Activated naive CD8-positive, alpha-beta T cell (primary cell): ENCODE results near the gene SLC22A5.

ENCODE experiments used
- H3K27ac Mint-ChIP-seq: one replicate; pipeline ENCODE4 v1.8.0; 2021; ENCODE audit warnings: mixed read lengths
- H3K27me3 Mint-ChIP-seq: one replicate; pipeline ENCODE4 v1.8.0; 2021; ENCODE audit warnings: mixed read lengths
- H3K36me3 Mint-ChIP-seq: one replicate; pipeline ENCODE4 v1.8.0; 2021; ENCODE audit warnings: mixed read lengths
- H3K4me1 Mint-ChIP-seq: one replicate; pipeline ENCODE4 v1.8.0; 2021; ENCODE audit warnings: low read depth, mixed read lengths
- H3K4me3 Mint-ChIP-seq: one replicate; pipeline ENCODE4 v1.8.0; 2021; ENCODE audit warnings: mild to moderate bottlenecking, mixed read lengths
- H3K9me3 Mint-ChIP-seq: one replicate; pipeline ENCODE4 v1.8.0; 2021; ENCODE audit warnings: low read depth, mixed read lengths

SLC22A5 gene

DNA sequence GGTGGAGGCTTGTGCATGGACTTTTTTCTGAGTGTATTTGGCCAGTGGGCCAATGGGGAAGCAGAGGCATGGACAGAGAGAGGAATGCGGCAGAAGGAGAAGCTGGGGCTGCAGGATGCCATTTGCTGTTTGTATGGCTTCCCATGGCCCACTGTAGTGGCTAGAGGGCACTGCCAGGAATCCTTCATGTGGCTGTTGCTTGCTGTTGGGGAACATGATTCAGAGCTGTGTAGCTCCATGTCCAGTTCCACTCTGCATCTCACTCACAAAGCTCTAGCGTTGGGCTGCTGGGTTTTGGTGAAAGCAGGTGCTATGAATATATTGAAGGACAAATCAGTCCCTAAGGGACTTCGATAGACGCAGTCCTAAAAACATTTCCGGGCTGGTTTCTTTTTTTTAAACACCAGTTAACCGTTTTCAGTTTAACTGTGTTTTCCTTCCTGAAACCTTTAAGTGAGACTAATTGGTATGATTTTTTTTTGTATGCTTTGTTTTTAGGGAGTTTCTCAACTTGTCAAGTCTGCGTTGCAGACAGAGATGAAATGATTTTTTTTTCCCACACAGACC is 51.3 kb downstream of the SLC22A5 start:
- peaks cover 89% of the 10 kb centered on the region for H3K4me1 Mint-ChIP-seq
- H3K27ac Mint-ChIP-seq: peak overlapping the region; percentile 90
- peak overlapping the region; percentile 79 for H3K4me3 Mint-ChIP-seq
- no peaks in the 10 kb centered on the region for H3K9me3 Mint-ChIP-seq
- no peaks in the 10 kb centered on the region for H3K27me3 Mint-ChIP-seq
- peaks cover 4% of the 10 kb centered on the region for H3K36me3 Mint-ChIP-seq

DNA sequence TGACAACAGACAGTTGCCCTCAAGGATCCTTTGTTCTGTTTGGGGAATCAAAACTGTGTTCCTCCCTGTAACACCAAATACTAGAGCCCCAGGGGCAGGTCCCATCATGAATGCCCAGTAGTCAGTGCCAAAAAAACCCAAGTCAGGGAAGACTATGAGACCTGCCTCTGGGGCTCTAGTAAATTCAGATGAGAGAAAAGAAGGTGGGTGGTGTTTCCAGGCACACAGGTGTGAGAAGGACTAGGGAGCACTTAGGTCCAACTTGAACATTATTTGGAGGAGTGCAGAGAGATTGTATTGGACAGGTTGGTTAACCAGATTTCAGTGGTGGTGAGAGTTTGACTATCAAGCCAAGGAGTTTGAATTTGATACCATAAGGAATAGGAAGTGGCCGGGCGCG is 52.0 kb downstream of the SLC22A5 start:
- no peaks in the 10 kb centered on the region for H3K27me3 Mint-ChIP-seq
- H3K27ac Mint-ChIP-seq: peak overlapping the region; percentile 90
- H3K4me3 Mint-ChIP-seq: peak overlapping the region; percentile 79

DNA sequence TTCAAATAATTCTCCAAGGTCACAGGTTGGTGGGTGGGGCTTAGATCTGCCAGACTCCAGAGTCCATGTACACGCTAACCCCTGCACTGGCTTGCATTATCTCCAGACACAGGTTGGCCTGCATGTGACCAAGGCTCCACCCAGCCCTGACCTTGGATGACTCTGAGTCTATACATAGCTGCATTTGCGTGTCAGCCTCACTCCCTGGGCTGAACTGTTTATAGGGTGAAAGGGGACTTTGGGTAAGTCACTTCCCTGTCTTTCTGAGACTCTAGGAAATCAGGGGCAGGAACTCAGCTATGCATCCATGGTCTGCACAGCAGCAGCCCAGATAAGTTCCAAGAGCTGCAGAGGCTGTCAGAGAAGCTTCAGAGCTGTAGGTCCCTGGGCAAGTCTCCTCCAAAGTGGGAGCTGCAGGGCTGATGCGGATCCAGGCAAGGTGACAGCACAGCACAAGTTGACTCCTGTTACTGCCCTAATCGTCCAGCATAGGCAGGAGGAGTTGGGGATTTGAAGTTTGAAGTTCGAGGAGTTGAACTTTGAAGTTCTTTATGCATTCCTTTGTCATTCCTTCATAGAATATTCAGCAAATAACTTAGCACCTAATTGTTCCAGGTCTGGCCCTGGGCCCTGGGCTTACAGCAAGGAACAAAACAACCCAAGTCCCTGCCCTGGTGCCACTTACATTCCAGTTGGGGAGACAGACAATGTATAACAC is 53.4 kb downstream of the SLC22A5 start:
- H3K9me3 Mint-ChIP-seq: no peaks in the 10 kb centered on the region
- peaks cover 94% of the 10 kb centered on the region for H3K4me1 Mint-ChIP-seq
- peaks cover 2% of the 10 kb centered on the region for H3K36me3 Mint-ChIP-seq
- H3K27me3 Mint-ChIP-seq: no peaks in the 10 kb centered on the region
- peak overlapping the region; percentile 89 for H3K27ac Mint-ChIP-seq
- no peak overlapping the region for H3K4me3 Mint-ChIP-seq

More for the DNA sequence above, 52.0 kb downstream of the SLC22A5 start:
- peaks cover 4% of the 10 kb centered on the region for H3K36me3 Mint-ChIP-seq
- H3K4me1 Mint-ChIP-seq: peaks cover 92% of the 10 kb centered on the region
- H3K9me3 Mint-ChIP-seq: no peaks in the 10 kb centered on the region

DNA sequence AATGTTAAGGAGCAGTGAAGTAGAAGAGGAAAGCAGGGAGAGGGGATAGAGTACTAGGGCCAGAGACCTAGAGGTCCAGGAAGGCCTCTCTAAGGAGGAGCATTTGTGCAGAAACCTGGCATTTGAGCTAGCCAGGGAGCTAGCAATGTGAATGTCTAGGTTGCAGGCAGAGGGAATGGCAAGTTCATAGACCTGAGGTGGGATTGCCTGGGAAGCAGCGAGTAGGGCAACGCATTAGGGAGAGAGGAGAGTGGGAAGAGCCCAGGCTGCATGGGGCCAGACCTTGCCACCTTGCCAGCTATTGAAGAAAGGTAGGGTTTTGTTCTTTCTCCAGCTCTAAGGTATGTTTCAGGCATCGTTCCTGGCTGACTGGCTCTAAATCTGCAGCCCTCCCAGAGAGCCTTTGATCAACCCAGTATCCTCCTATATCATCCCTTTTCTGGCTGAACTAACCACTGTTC is 54.0 kb downstream of the SLC22A5 start:
- H3K27me3 Mint-ChIP-seq: no peaks in the 10 kb centered on the region
- H3K36me3 Mint-ChIP-seq: peaks cover 2% of the 10 kb centered on the region
- H3K4me3 Mint-ChIP-seq: peak overlapping the region; percentile 56
- H3K9me3 Mint-ChIP-seq: no peaks in the 10 kb centered on the region
- H3K27ac Mint-ChIP-seq: peak overlapping the region; percentile 89
- peaks cover 94% of the 10 kb centered on the region for H3K4me1 Mint-ChIP-seq

DNA sequence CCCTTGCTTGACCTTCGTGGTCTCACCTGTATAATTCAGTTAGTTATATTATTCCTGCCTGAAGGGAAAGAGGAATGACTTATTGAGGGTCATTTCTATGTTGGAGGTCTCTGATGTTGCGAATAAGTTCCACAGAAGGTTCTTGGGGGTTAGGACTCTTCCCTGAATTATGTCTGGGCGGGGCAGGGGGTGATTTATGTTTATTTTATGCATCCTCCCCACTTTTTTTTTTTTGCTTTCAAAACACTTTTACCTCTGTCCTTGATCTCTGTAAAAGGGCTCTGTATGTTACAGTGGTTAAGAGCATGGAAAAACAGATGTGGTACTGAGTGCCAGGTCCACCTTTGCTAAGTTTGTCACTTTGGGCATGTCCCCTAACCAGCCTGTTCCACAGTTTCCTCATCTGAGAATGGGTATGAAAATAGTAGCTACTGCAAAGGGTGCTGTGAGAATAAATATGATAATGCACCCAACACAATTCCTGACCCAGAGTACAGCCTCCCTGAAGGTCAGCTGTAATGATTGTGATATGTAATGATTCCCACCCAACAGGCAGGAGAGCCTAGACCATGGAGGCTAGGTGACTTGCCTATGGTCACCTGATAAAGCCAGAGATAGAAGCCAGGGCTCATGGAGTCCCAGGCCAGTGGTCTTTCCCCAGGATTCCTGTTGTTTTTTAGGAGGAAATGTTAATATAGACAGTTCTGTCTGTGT is 54.8 kb downstream of the SLC22A5 start:
- H3K4me3 Mint-ChIP-seq: peak overlapping the region; percentile 31
- peaks cover 95% of the 10 kb centered on the region for H3K4me1 Mint-ChIP-seq
- H3K27ac Mint-ChIP-seq: peak overlapping the region; percentile 98
- H3K27me3 Mint-ChIP-seq: no peaks in the 10 kb centered on the region
- H3K36me3 Mint-ChIP-seq: peaks cover 4% of the 10 kb centered on the region
- no peaks in the 10 kb centered on the region for H3K9me3 Mint-ChIP-seq

DNA sequence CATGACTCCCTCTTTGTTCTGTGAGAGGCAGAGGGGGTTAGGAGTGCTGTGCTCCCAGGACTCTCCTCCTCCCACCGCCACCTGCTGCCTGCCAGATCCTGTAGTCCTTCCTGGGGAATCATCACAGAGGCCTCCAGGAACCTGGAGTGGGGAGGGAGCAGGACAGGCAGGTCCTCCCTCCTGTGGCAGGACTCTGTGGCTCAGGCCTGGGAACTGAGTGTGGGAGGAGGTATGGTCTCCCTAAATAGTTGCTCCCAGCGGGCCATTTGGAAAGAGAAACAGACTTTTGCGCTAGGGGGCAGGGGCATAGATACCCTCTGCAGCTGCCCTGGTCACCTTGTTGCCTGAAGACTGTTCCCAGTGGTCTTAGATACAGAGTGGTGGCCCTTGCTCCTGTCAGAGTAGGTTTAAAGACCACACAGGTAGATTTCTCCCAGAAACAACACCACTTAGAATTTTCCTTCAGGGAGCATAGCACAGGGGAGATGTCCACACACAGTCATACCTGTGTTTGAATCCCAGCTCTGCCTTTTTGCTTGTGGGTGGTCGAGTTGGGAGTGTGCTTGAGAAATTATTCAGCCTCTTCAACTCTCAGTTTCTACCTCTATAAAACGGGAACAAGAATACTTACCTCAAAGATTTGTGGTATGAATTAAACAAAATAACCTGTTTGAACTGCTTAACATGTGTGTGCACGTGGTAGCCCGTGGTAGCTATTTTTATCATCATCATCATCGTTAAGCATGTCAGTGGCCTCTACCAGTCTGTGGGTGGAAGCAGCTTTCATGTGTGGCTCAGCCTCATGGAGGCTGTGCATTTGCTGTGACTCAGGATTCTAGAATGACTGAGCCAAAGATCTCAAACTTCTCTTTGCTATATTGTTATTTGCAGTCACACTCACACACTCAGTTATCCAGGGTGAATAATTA is 55.8 kb downstream of the SLC22A5 start:
- H3K27ac Mint-ChIP-seq: peak overlapping the region; percentile 98

DNA sequence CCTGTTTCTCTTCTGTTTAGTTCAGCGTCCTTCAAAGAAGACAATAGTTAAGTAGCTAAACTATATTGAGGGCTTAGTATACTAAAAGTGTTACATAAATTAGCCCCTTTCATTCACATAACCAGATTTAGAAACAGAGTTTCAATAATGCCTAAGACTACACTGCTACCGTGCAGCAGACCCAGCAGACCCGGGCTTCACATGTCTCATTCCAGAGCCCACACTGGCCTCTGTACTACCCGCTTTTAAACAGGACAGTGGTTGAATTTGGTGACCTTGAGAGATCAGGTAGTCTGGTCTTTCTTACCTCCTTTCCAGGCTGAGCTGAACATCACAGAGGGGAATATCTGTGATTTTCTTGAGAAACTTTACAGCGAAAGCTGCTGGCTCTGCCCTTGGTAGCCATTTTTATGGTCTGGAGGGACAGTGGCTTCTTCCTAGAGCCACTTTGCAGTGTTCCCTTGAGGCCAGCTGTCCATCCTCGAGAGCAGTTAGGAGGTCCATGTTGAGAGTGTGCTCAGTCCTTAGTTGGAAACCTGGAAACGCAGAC is 56.5 kb downstream of the SLC22A5 start:
- Mint-ChIP-seq H3K4me3 (peak overlapping the region; percentile 80), H3K9me3 (no peaks in the 10 kb centered on the region), H3K36me3 (peaks cover 9% of the 10 kb centered on the region)

More for the DNA sequence above, 55.8 kb downstream of the SLC22A5 start:
- Mint-ChIP-seq H3K27me3 (no peaks in the 10 kb centered on the region), H3K9me3 (no peaks in the 10 kb centered on the region), H3K4me1 (peaks cover 95% of the 10 kb centered on the region), H3K36me3 (peaks cover 5% of the 10 kb centered on the region), H3K4me3 (peak overlapping the region; percentile 80)

DNA sequence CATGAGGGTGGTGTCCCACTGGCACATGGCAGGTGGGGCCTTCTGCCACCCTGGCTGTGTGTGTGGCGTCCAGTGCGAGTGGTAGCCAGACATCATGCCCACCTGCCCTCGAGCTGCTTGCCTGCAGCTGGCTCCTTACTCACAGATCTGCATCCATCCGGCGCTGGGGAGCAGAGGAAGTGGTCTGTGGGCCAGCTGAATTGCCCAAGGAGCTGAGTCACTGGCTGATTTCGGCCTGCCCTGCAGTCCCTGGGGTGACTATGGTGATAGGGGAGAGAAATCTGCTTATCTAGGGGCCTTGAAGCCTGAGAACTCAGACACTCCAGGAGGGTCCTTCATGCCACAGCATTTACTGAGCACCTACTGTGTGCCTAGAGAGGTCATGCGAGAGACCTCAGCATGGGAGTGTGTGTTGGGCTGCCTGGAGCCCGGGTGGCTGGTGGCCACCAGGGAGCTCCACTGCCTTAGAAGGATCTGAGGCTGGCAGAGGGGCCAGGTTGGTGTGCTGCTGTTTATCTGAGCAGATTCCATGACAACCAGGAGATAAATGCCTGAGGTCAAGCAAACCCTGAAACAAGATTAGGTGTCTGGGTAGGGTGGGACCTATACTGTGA is 57.1 kb downstream of the SLC22A5 start:
- Mint-ChIP-seq H3K36me3 (peaks cover 11% of the 10 kb centered on the region), H3K4me1 (peaks cover 95% of the 10 kb centered on the region), H3K4me3 (peak overlapping the region; percentile 80), H3K27me3 (no peaks in the 10 kb centered on the region), H3K27ac (peak overlapping the region; percentile 98), H3K9me3 (no peaks in the 10 kb centered on the region)

More for the DNA sequence above, 56.5 kb downstream of the SLC22A5 start:
- Mint-ChIP-seq H3K4me1 (peaks cover 95% of the 10 kb centered on the region), H3K27ac (peak overlapping the region; percentile 98), H3K27me3 (no peaks in the 10 kb centered on the region)

DNA sequence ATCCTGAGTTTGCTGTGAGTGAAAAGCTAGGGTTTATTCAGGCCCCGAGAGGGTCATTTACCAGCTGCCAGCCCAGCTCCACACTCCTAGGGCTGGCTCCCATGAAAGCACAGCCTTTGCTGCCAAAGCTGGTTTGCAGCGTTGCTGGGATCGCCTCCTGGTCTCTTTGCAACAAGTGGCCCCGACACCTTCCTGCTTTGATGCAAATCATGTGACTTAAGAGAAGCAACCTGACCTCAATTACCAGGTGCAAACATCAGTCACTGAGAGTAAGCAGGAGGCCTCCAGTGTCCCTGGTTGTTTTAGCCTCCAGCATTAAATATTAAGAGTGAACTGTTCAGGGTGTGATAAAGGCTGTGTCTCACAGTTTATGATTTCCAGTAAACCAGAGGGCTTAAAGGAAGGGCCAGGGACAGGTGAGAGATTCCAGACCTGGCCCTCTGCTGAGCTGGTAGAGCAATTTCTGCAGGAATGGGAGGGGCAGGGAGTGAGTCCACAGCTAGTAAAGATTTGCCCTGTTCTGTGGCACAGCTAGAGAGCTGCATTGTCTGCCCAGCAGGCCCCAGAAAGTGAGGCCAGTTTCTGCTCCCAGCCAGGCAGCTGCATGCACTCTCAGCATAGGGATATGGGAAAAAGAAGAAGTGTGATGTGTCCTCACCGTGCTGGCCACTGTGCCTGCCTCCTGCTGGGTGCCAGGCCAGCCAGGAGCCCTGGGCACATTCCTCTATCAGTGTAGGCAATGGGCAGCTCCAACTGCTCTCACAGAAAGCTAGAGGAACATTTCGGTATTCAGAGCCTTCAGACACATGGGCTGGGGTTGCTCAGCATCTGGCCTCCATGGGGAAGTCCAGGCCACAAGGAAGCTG is 58.0 kb downstream of the SLC22A5 start:
- Mint-ChIP-seq H3K4me1 (peaks cover 100% of the 10 kb centered on the region), H3K27me3 (no peaks in the 10 kb centered on the region), H3K36me3 (peaks cover 12% of the 10 kb centered on the region), H3K9me3 (no peaks in the 10 kb centered on the region), H3K27ac (peak overlapping the region; percentile 98), H3K4me3 (peak overlapping the region; percentile 80)

DNA sequence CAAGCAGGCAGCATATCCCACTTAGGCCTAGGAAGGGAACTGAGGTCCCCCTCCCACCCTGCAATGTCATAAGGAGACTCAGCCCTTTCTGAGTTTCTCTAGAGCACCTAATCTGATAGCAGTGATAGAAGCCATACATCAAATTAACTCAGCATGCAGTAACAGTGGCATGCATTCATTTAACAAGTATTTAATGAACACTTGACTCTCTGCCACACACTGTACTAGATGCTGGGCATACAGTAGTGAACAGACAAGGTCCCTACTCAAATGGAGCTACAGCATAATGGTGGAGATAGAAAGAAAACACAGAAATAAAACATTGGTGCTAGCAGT is 58.6 kb downstream of the SLC22A5 start:
- peak overlapping the region; percentile 80 for H3K4me3 Mint-ChIP-seq
- no peaks in the 10 kb centered on the region for H3K9me3 Mint-ChIP-seq
- H3K36me3 Mint-ChIP-seq: peaks cover 15% of the 10 kb centered on the region
- H3K4me1 Mint-ChIP-seq: peaks cover 100% of the 10 kb centered on the region
- no peaks in the 10 kb centered on the region for H3K27me3 Mint-ChIP-seq
- H3K27ac Mint-ChIP-seq: peak overlapping the region; percentile 98

DNA sequence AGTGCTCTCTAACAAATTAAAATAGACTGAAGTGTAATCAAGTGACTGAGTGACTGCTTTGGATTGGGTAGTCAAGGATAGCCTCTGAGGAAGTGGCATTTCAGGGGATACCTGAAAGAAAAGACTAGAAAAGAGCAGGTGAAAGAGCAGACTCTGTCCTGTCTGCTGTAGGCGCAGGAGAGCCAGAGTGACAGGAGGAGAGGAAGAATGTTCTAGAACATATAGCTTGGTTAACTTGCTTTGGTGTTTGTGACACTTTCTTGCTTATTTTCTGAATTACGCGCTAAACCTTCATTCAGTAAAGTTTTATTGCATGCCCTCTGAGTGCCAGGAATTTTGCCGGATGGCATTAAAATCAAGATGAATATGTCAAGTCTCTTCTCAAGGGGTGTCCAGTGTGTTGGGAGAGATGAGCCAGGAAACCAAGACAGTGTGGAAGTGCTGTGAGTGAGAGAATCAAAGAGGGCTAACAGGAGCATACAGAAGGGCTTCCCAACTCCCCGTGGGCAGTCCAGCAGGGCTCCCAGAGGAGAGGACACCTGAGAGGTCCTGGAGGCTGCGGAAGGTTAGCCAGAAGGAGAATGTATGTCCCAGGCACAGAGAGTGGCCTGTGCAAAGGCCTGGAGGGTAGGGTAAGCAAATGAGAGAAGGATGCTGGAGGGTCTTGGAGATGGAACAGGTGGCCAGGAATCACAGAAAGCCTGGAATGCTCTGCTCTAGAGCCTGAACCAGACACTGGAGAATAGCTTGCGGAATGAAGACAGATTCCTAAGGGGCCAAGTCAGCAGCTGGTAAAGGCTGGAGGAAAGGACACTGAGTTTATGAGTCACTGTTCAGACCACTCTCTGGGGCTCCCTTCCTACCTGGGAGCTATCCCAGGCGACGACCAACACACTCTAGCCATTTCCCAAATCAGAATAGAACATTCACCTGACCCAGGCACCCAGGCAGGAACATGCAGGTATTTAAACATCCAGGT is 59.3 kb downstream of the SLC22A5 start:
- H3K9me3 Mint-ChIP-seq: no peaks in the 10 kb centered on the region
- peaks cover 95% of the 10 kb centered on the region for H3K4me1 Mint-ChIP-seq
- H3K27me3 Mint-ChIP-seq: no peaks in the 10 kb centered on the region
- H3K27ac Mint-ChIP-seq: peak overlapping the region; percentile 98
- peak overlapping the region; percentile 80 for H3K4me3 Mint-ChIP-seq
- H3K36me3 Mint-ChIP-seq: peaks cover 15% of the 10 kb centered on the region
